ENCODE measurements around the gene NRN1. TPM values are rescaled to one million over a fixed set of nuclear protein-coding genes. Genes with fewer than 3 reads are reported as not detected.
"Not testable (repeated sequence)": the region's sequence is repeated elsewhere in the genome, so short reads cannot be mapped to it uniquely, and the experiment has no call there.

The NRN1 gene
- total RNA-seq, 4 donors from 2014 or later: 3.9 to 19.5 (median 12.0) TPM

GRCh38 chr6:6033858-6034257, 27.1 kb upstream of the NRN1 start:
- no peak overlapping the region for H3K4me3 ChIP-seq (ENCODE audit: low read depth, poor library complexity, severe bottlenecking)
- TF ChIP-seq POLR2A (IDR thresholded peaks at IDR 0.05) (no peak), CTCF (IDR thresholded peaks at IDR 0.05) (no peak)
- intact Hi-C loops (cut with DNase I; ENCODE audit: low total_unique reads): no loop called here
- no peak for DNase-seq (ENCODE audit: low spot score in 2 of 2)
- 74 to 90% methylated on average over 4 of the region's 4 CpGs for WGBS, 2 donors

GRCh38 chr6:6026513-6027205, 19.9 kb upstream of the NRN1 start:
- no peak for DNase-seq (ENCODE audit: low spot score in 2 of 2)
- TF ChIP-seq POLR2A (IDR thresholded peaks at IDR 0.05) (no peak), CTCF (IDR thresholded peaks at IDR 0.05) (no peak)
- WGBS, 2 donors: 73 to 76% methylated on average over 2 of the region's 2 CpGs
- intact Hi-C loops (cut with DNase I; ENCODE audit: low total_unique reads): no loop called here
- H3K4me3 ChIP-seq (ENCODE audit: low read depth, poor library complexity, severe bottlenecking): no peak overlapping the region

DNA sequence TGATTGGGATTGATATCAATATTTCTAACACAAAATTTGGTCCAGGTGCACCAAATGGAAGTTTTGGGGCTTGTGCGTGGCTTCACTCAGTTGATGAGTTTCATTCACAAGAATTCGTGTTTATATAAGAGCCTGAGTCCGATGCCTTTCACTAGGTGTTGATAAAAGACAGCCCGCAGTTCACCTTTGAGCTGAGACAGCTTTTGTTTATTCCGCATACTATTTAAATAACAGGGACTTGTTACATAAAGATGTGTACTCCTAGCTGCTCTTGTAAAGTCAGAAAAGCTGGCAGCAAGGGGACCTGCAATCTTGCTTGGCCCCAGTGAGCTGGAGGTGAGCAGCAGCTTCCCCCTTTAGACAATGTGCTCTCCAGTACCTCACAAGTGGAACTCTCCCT, 19.0 kb upstream of the NRN1 start:
- no peak overlapping the region for H3K4me3 ChIP-seq (ENCODE audit: low read depth, poor library complexity, severe bottlenecking)
- WGBS, 2 donors: 89 to 93% methylated on average over 5 of the region's 5 CpGs
- intact Hi-C loops (cut with DNase I; ENCODE audit: low total_unique reads): no loop called here
- DNase-seq (ENCODE audit: low spot score in 2 of 2): no peak
- TF ChIP-seq POLR2A (IDR thresholded peaks at IDR 0.05) (no peak), CTCF (IDR thresholded peaks at IDR 0.05) (no peak)

DNA sequence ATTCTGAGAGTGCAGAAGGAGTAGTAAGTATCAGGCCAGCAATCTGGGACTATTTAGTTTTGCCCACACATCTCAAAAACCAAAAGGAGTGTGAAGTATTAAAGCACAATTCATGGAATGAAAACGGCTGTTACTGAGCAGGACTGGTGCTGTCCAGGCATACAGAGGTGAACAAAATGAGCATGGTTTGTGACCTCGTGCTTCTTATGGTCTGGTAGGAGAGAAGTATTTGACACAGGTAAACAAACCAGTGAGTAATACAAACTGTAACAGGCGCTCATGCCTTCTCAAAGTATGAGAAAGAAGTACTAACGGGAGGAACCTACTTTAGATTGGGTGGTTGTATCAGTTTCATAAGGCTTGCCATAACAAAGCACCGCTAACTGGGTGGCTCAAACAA, 17.5 kb upstream of the NRN1 start:
- no peak for TF ChIP-seq CTCF (IDR thresholded peaks at IDR 0.05)
- no peak for TF ChIP-seq POLR2A (IDR thresholded peaks at IDR 0.05)
- WGBS, 2 donors: 74 to 75% methylated on average over 5 of the region's 5 CpGs
- no peak overlapping the region for H3K4me3 ChIP-seq (ENCODE audit: low read depth, poor library complexity, severe bottlenecking)
- intact Hi-C loops (cut with DNase I; ENCODE audit: low total_unique reads): loop anchor here (5.0 kb wide), 1 partner anchor 1493 kb away; no protein-coding TSS in a partner anchor
- DNase-seq (ENCODE audit: low spot score in 2 of 2): no peak

GRCh38 chr6:6022841-6023240, 16.1 kb upstream of the NRN1 start:
- H3K4me3 ChIP-seq (ENCODE audit: low read depth, poor library complexity, severe bottlenecking); DNase-seq (ENCODE audit: low spot score in 2 of 2): not testable (repeated sequence)
- WGBS, 2 donors: 63 to 94% methylated on average over 2 of the region's 2 CpGs
- intact Hi-C loops (cut with DNase I; ENCODE audit: low total_unique reads): loop anchor here (5.0 kb wide), 1 partner anchor 1494 kb away; no protein-coding TSS in a partner anchor

- peak; percentile 80 to 97 for DNase-seq (ENCODE audit: low spot score in 2 of 2)
- 1% methylated on average over 26 to 54 of the region's 62 CpGs for WGBS, 2 donors
- TF ChIP-seq CTCF (IDR thresholded peaks at IDR 0.05) (no peak), POLR2A (IDR thresholded peaks at IDR 0.05) (no peak)
- H3K4me3 ChIP-seq (ENCODE audit: low read depth, poor library complexity, severe bottlenecking): peak overlapping the region; percentile 18
- intact Hi-C loops (cut with DNase I; ENCODE audit: low total_unique reads): no loop called here
Observed at GRCh38 chr6:6008648-6009421, 2.1 kb upstream of the NRN1 start.

All from lower leg skin (tissue), 4 donors.